GM18873 (cell line): Measurements from ENCODE around the gene ICAM1.
"Not testable (repeated sequence)": the region's sequence is repeated elsewhere in the genome, so short reads cannot be mapped to it uniquely, and the experiment has no call there.

Experiments used
- ATAC-seq: cut with Tn5 transposase; IDR thresholded peaks from one replicate; pipeline ENCODE4 v1.9.1; 2021; ENCODE audit warnings: mild to moderate bottlenecking, moderate library complexity, moderate number of reproducible peaks; ENCODE audit not compliant: unreplicated experiment, low FRiP score

The ICAM1 gene

GRCh38 chr19:10241826-10242449 is 29.0 kb upstream of the ICAM1 start:
- ATAC-seq = not testable (repeated sequence)

GRCh38 chr19:10243606-10244005 is 27.3 kb upstream of the ICAM1 start:
- no peak for ATAC-seq

DNA sequence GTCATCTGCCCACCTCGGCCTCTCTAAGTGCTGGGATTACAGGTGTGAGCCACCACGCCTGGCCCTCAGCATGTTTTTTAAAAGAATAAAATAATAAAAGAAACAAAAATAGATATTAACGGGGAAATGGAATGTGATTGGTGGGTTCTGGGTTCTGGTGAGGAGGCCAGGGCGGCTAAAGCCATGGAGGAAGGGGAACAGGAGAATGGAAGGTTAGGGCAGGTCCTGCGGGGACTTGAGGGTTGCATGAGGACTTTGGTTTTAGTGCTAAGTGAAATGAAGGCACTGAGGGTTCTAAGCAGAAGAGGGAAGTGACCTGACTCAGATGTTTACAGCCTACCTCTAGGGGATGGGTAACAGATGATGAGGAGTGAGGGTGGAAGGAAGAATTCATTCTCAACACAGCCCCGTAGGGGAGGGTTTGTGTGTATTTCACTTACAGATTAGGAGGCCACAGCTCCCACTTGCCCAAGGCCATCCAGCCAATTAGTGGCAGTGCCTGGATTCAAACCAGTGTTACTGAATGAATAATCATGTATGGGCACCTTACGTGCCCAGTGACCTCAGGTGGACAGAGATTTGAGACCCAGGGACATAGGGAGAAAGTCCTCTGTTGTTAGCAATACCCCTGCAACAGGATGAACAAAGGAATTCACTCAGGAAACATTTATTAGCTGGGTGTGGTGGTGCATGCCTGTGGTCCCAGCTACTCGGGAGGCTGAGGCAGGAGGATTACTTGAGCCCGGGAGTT is 25.6 kb upstream of the ICAM1 start:
- no peak for ATAC-seq

GRCh38 chr19:10246511-10246910 is 24.4 kb upstream of the ICAM1 start:
- no peak for ATAC-seq

DNA sequence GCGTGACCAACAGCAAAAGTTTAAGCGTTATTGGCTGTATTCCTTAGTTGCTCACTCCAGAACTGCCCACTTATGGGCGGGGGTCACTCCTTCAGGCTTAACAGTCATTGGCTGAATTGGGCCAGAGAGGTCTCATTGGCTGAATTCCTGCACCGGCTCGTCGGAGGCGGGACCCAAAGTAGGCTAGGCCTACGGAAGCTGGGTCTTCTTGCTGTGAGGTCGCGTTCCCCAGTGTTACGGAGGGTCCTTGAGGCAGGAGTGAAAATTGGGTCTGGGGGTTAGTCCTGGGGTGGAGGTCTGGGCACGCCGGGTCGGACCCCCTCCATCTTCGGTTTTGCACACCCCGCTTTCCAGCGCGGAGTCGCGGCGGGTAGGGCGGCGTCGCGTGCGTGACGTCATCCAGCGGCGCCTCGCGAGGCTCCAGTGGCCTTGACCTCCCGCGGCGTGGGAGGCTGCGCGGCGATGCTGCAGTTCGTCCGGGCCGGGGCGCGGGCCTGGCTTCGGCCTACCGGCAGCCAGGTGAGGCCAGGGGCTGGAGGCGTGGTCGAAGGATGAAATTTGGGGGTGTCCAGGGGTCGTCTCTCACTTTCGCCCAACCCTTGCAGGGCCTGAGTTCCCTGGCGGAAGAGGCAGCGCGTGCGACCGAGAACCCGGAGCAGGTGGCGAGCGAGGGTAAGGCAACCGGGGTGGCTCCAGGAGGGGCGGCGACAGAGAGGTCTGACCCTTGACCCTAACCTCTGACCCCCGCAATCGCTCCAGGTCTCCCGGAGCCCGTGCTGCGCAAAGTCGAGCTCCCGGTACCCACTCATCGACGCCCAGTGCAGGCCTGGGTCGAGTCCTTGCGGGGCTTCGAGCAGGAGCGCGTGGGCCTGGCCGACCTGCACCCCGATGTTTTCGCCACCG is 18.9 kb upstream of the ICAM1 start, which contains the start of gene MRPL4:
Gene MRPL4 (plus strand): TSS at position 423 of the 903 bp plus-strand sequence. CDS start 40 bp downstream, at position 463.
- peak; percentile 92 for ATAC-seq

DNA sequence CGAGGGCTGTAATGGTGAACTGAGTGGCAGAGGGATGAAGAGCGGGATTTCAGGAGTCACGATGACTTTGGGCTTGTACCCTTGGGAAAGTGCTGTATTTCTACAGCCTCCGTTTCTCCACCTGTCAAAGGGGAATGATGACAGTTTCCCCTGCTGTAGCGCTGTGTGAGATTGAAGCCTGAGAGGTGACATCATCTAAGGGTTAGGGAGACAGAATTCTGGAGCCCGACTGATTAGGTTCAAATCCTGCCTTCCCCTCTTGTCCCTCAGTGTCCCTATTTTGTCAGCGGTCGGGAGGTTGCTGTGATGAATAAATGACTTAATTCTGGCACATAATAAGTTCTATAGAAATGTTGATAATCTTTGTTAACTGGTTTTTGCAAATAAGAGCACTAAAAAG is 18.2 kb upstream of the ICAM1 start:
- no peak for ATAC-seq

DNA sequence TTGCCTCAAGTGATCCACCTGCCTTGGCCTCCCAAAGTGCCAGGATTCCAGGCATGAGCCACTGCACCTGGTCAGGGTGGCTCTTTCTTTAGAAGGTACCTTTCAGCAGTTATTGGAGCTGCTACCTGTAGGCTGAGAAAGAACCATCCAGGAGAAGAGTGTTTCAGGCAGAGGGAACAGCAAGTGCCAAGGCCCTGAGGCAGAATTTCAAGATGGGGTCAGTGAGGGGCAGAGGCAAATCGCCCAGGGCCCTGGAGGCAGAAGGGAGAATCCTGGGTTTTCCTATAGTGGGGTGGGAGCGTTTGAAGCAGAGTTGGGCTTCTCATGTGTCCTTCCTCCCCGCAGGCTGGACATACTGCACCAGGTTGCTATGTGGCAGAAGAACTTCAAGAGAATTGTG is 16.7 kb upstream of the ICAM1 start:
- ATAC-seq = no peak

DNA sequence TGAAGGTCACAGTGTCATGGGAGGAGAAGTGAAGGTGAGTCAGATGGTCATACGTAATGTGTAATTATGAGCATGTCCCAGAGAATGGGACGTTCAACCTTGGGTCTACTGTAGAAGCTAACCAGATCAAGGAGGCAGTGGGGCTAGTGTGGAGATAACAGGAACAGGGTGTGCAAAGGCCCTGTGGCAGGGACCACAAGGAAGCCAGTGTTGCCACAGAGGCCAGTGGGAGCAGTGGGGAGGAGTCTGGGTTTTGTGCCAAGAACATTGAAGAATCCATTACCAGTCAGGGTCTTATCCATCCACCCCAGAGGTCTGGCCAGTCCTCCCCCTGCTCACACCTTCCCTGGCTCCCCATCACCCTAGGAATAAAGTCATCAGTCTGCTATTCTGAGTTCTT is 15.6 kb upstream of the ICAM1 start:
- ATAC-seq = no peak

DNA sequence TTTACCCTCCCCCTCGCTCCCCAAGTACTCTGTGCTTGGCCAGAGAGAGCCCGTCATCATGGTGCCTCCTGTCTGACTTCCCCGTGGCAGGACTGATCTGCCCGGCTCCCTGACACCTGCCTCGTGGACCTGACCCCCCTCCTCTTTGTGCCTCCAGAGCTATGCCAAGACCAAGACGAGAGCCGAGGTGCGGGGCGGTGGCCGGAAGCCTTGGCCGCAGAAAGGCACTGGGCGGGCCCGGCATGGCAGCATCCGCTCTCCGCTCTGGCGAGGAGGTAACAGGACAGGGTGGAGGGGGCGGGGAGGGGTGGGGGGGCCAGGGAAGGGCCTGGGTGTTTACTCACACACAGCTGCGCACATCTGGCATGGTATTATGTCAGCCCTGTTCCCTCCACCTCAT is 14.4 kb upstream of the ICAM1 start:
- ATAC-seq = no peak

DNA sequence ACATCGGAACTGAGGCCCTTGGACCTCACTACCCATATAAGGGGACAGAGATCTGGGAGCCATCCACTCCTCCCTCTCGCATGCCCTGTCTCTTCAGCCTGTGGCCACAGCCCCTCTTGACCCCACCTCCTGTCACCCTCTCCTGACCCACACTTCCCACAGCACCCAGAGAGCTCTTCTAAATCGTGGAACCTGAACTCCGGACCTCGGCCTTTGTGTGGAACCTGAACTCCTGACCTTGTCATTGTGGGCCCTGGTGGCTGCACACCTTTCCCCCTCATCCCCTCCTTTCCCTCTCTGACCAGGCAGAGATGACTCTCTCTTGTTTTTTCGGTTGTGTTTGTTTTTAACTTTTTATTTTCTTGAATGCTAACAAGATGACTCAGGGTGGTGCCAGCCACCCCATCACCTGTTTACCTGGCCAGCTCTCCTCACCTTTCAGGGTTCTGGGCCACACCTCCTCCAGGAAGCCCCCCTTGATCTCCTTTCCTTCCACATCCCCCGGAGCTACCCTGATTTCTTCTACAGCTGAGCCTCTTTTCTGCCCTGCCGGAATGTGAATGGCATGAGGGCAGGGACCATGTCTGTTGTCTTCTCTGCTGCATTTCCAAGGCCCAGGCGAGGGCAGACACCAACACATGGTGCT is 13.8 kb upstream of the ICAM1 start:
- ATAC-seq = no peak

- no peak for ATAC-seq
Measured at GRCh38 chr19:10258080-10258710, 12.7 kb upstream of the ICAM1 start.

- no peak for ATAC-seq
Measured at GRCh38 chr19:10259162-10259905, 11.6 kb upstream of the ICAM1 start.

GRCh38 chr19:10260141-10260584 is 10.8 kb upstream of the ICAM1 start:
- no peak for ATAC-seq

- ATAC-seq = no peak
Measured at GRCh38 chr19:10262771-10263170, 8.1 kb upstream of the ICAM1 start.

GRCh38 chr19:10266706-10267105 is 4.2 kb upstream of the ICAM1 start:
- no peak for ATAC-seq

GRCh38 chr19:10268071-10268470 is 2.8 kb upstream of the ICAM1 start:
- ATAC-seq = no peak

DNA sequence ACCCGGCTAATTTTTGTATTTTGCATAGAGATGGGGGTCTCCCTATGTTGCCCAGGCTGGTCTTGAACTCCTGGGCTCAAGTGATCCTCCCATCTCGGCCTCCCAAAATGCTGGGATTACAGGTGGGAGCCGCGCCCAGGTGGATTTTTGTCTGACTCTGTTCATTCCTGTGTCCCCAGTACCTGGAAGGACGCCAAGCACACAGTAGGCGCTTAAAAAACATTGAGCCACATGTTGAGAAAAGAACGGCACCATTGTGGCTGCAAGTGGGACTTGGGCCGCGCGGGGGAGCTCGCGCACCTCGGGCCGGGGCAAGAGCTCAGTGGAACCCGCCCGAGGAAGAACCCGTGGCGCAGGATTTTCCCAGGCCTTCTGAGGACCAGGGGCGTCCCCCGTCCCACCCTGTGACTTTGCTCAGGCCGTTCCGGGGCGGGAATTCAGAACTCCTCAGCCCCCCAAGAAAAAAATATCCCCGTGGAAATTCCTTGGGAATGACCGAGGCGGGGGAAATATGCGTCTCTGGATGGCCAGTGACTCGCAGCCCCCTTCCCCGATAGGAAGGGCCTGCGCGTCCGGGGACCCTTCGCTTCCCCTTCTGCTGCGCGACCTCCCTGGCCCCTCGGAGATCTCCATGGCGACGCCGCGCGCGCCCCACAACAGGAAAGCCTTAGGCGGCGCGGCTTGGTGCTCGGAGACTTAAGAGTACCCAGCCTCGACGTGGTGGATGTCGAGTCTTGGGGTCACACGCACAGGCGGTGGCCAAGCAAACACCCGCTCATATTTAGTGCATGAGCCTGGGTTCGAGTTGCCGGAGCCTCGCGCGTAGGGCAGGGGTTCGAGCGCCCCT is 1.4 kb upstream of the ICAM1 start:
- no peak for ATAC-seq

GRCh38 chr19:10270180-10270615 is 722 bp upstream of the ICAM1 start:
- ATAC-seq = no peak
